Mesenchymal stem cell (in vitro differentiated cells and primary cell): ENCODE data around the gene ANKDD1B.

Experiments used
- DNase-seq: peaks from one replicate; pipeline ENCODE4 v3.0.0-alpha.2; 2013
- H2AFZ ChIP-seq: one replicate; pipeline ENCODE4 v1.6.1; 2013; ENCODE audit warnings: low read depth, mild to moderate bottlenecking, control low read depth, inconsistent platforms, low read length, moderate library complexity
- H2AK5ac ChIP-seq: 2 replicates; pipeline ENCODE4 v1.6.1; 2013; ENCODE audit warnings: low read length, moderate library complexity, mild to moderate bottlenecking, inconsistent platforms; ENCODE audit not compliant: severe bottlenecking
- H2BK120ac ChIP-seq: one replicate; pipeline ENCODE4 v1.6.1; 2013; ENCODE audit warnings: low read depth, mild to moderate bottlenecking, inconsistent platforms, low read length, moderate library complexity
- H2BK12ac ChIP-seq, 2 experiments: one replicate each; pipeline ENCODE4 v1.6.1; 2013; ENCODE audit warnings: inconsistent platforms in 2 of 2, low read length in 2 of 2, mild to moderate bottlenecking in 2 of 2, moderate library complexity in 2 of 2, control low read depth in 1 of 2
- H2BK15ac ChIP-seq: one replicate; pipeline ENCODE4 v1.6.1; 2013; ENCODE audit warnings: mild to moderate bottlenecking, low read depth, inconsistent platforms; ENCODE audit not compliant: poor library complexity, severe bottlenecking
- H2BK5ac ChIP-seq: 2 replicates; pipeline ENCODE4 v1.6.1; 2013; ENCODE audit warnings: low read depth, mild to moderate bottlenecking, low read length, control low read depth, inconsistent platforms; ENCODE audit not compliant: poor library complexity, severe bottlenecking
- H3K14ac ChIP-seq, 2 experiments: one replicate each; pipeline ENCODE4 v1.6.1; 2013; ENCODE audit warnings: inconsistent platforms in 2 of 2, low read length in 2 of 2, control low read depth in 1 of 2, mild to moderate bottlenecking in 1 of 2, moderate library complexity in 1 of 2
- H3K18ac ChIP-seq, 2 experiments: one replicate each; pipeline ENCODE4 v1.6.1; 2013; ENCODE audit warnings: inconsistent platforms in 2 of 2, low read length in 2 of 2, control low read depth in 1 of 2, low read depth in 1 of 2, mild to moderate bottlenecking in 1 of 2
- H3K23ac ChIP-seq, 2 experiments: one replicate each; pipeline ENCODE4 v1.6.1; 2013; ENCODE audit warnings: inconsistent platforms in 2 of 2, low read length in 2 of 2, mild to moderate bottlenecking in 2 of 2, moderate library complexity in 2 of 2, control low read depth in 1 of 2
- H3K27ac ChIP-seq: 2 replicates; pipeline ENCODE4 v1.5.1; 2013; ENCODE audit warnings: mild to moderate bottlenecking, moderate library complexity, low read length, control low read depth, inconsistent platforms; ENCODE audit not compliant: poor library complexity, severe bottlenecking
- H3K27me3 ChIP-seq, 2 experiments: 2 replicates each; pipeline versions ENCODE4 v1.6.1 to v1.7.0; 2013; ENCODE audit warnings: low read length in 2 of 2, mild to moderate bottlenecking in 2 of 2, moderate library complexity in 2 of 2, control low read depth in 1 of 2, inconsistent platforms in 1 of 2; ENCODE audit not compliant: control insufficient read depth in 1 of 2, insufficient read depth in 1 of 2
- H3K36me3 ChIP-seq, 2 experiments: 2 replicates each; pipeline versions ENCODE4 v1.6.1 to v1.7.0; 2013; ENCODE audit warnings: low read length in 2 of 2, control low read depth in 1 of 2, inconsistent platforms in 1 of 2, low read depth in 1 of 2, mild to moderate bottlenecking in 1 of 2; ENCODE audit not compliant: insufficient read depth in 2 of 2, control insufficient read depth in 1 of 2
- H3K4ac ChIP-seq, 2 experiments: one replicate each; pipeline ENCODE4 v1.6.1; 2013; ENCODE audit warnings: inconsistent platforms in 2 of 2, low read length in 2 of 2, mild to moderate bottlenecking in 2 of 2, moderate library complexity in 2 of 2, control low read depth in 1 of 2, low read depth in 1 of 2
- H3K4me1 ChIP-seq: 2 replicates; pipeline ENCODE4 v1.6.1; 2013; ENCODE audit warnings: low read depth, low read length, control low read depth; ENCODE audit not compliant: control insufficient read depth, insufficient read depth
- H3K4me2 ChIP-seq: 2 replicates; pipeline ENCODE4 v1.6.1; 2013; ENCODE audit warnings: low read length, mild to moderate bottlenecking, inconsistent platforms; ENCODE audit not compliant: poor library complexity, severe bottlenecking
- H3K4me3 ChIP-seq, 2 experiments: 2 replicates each; pipeline versions ENCODE4 v1.5.1 to v1.7.0; 2013; ENCODE audit warnings: low read length in 2 of 2, mild to moderate bottlenecking in 2 of 2, control low read depth in 1 of 2, low read depth in 1 of 2; ENCODE audit not compliant: insufficient read depth in 1 of 2
- H3K79me1 ChIP-seq: replicated peaks from 2 replicates; pipeline ENCODE4 v1.6.1; 2013; ENCODE audit warnings: mild to moderate bottlenecking, control low read depth, low read length, inconsistent platforms; ENCODE audit not compliant: poor library complexity, severe bottlenecking
- H3K9ac ChIP-seq: 2 replicates; pipeline ENCODE4 v1.7.0; 2013; ENCODE audit warnings: mild to moderate bottlenecking, low read length, moderate library complexity
- H3K9me3 ChIP-seq: 2 replicates; pipeline ENCODE4 v1.7.0; 2013; ENCODE audit warnings: mild to moderate bottlenecking, low read length; ENCODE audit not compliant: control insufficient read depth
- H4K8ac ChIP-seq: one replicate; pipeline ENCODE4 v1.6.1; 2013; ENCODE audit warnings: inconsistent platforms, mild to moderate bottlenecking, low read length, moderate library complexity
- H4K91ac ChIP-seq: one replicate; pipeline ENCODE4 v1.6.1; 2013; ENCODE audit warnings: mild to moderate bottlenecking, low read length, inconsistent platforms
- WGBS: methylation state at CpG from one replicate; pipeline ENCODE4 v1.1.7; 2013; ENCODE audit warnings: mixed read lengths; 5-methylcytosine and 5-hydroxymethylcytosine counted together

ANKDD1B gene

GRCh38 chr5:75678155-75678554, 66.9 kb downstream of the ANKDD1B start:
- Histone ChIP-seq H3K18ac (no peak overlapping the region), H2BK12ac (no peak overlapping the region), H3K4me2 (no peak overlapping the region), H3K4me3 (no peak overlapping the region), H3K27ac (no peak overlapping the region), H3K27me3 (no peaks in the 10 kb centered on the region), H3K36me3 (peaks cover 0 to 13% of the 10 kb centered on the region in 2 experiments), H3K4ac (no peak overlapping the region), H3K14ac (no peak overlapping the region), H3K23ac (no peak overlapping the region), H4K8ac (no peak overlapping the region), H3K9me3 (no peaks in the 10 kb centered on the region), H2AK5ac (no peak overlapping the region), H3K4me1 (peaks cover 2% of the 10 kb centered on the region), H2BK120ac (no peak overlapping the region), H2BK15ac (no peak overlapping the region), H4K91ac (no peak overlapping the region), H3K79me1 (no peaks in the 10 kb centered on the region), H2BK5ac (no peak overlapping the region), H3K9ac (no peak overlapping the region), H2AFZ (no peak overlapping the region)
- DNase-seq: no peak
- WGBS: 90% methylated on average over 2 of the region's 3 CpGs

GRCh38 chr5:75681125-75681830, 70.0 kb downstream of the ANKDD1B start:
- Histone ChIP-seq H3K27me3 (no peaks in the 10 kb centered on the region), H2BK12ac (no peak overlapping the region), H4K91ac (no peak overlapping the region), H2BK5ac (no peak overlapping the region), H3K18ac (no peak overlapping the region), H3K27ac (peak overlapping the region; percentile 29), H3K23ac (no peak overlapping the region), H3K9me3 (no peaks in the 10 kb centered on the region), H3K9ac (peak overlapping the region; percentile 81), H3K36me3 (peaks cover 5 to 11% of the 10 kb centered on the region in 2 experiments), H3K4me2 (no peak overlapping the region), H2BK120ac (no peak overlapping the region), H3K4me3 (peak overlapping the region in 1 of 2 experiments; percentile 54), H3K4me1 (peaks cover 2% of the 10 kb centered on the region), H4K8ac (no peak overlapping the region), H2AK5ac (no peak overlapping the region), H3K79me1 (peaks cover 2% of the 10 kb centered on the region), H3K14ac (no peak overlapping the region), H3K4ac (no peak overlapping the region), H2BK15ac (no peak overlapping the region), H2AFZ (no peak overlapping the region)
- peak; percentile 62 for DNase-seq
- 40% methylated on average over 1 of the region's 2 CpGs for WGBS

- H4K91ac ChIP-seq: no peak overlapping the region
- no peak overlapping the region for H4K8ac ChIP-seq
- no peaks in the 10 kb centered on the region for H3K27me3 ChIP-seq
- no peak overlapping the region for H2BK12ac ChIP-seq
- peaks cover 7 to 32% of the 10 kb centered on the region in 2 experiments for H3K36me3 ChIP-seq
- no peak overlapping the region for H3K14ac ChIP-seq
- no peak overlapping the region for H2AFZ ChIP-seq
- no peak overlapping the region for H3K4ac ChIP-seq
- WGBS: 98% methylated on average over 10 of the region's 11 CpGs
- no peak overlapping the region for H3K9ac ChIP-seq
- H2BK120ac ChIP-seq: no peak overlapping the region
- no peak overlapping the region for H3K4me2 ChIP-seq
- no peak overlapping the region for H3K23ac ChIP-seq
- no peak overlapping the region for H3K27ac ChIP-seq
- H2BK15ac ChIP-seq: no peak overlapping the region
- H3K4me3 ChIP-seq: no peak overlapping the region
- H3K4me1 ChIP-seq: peaks cover 2% of the 10 kb centered on the region
- H3K18ac ChIP-seq: no peak overlapping the region
- H3K79me1 ChIP-seq: peaks cover 2% of the 10 kb centered on the region
- H2AK5ac ChIP-seq: no peak overlapping the region
- H2BK5ac ChIP-seq: no peak overlapping the region
- DNase-seq: no peak
- H3K9me3 ChIP-seq: no peaks in the 10 kb centered on the region
Measured at GRCh38 chr5:75685141-75685540, 73.9 kb downstream of the ANKDD1B start.

- H3K4me1 ChIP-seq: peaks cover 2% of the 10 kb centered on the region
- H3K14ac ChIP-seq: no peak overlapping the region
- H3K9ac ChIP-seq: no peak overlapping the region
- peaks cover 2% of the 10 kb centered on the region for H3K79me1 ChIP-seq
- H3K4ac ChIP-seq: no peak overlapping the region
- no peak overlapping the region for H3K4me3 ChIP-seq
- H3K27ac ChIP-seq: no peak overlapping the region
- no peak overlapping the region for H2AFZ ChIP-seq
- no peaks in the 10 kb centered on the region for H3K9me3 ChIP-seq
- no peak overlapping the region for H3K23ac ChIP-seq
- no peak overlapping the region for H2BK5ac ChIP-seq
- H4K8ac ChIP-seq: no peak overlapping the region
- no peak overlapping the region for H2BK15ac ChIP-seq
- H2BK12ac ChIP-seq: no peak overlapping the region
- no peaks in the 10 kb centered on the region for H3K27me3 ChIP-seq
- no peak overlapping the region for H2BK120ac ChIP-seq
- no peak overlapping the region for H3K4me2 ChIP-seq
- no peak for DNase-seq
- H2AK5ac ChIP-seq: no peak overlapping the region
- no peak overlapping the region for H3K18ac ChIP-seq
- H4K91ac ChIP-seq: no peak overlapping the region
- peaks cover 7 to 40% of the 10 kb centered on the region in 2 experiments for H3K36me3 ChIP-seq
Measured at GRCh38 chr5:75686480-75686879, 75.2 kb downstream of the ANKDD1B start.
